Cardiac septum (tissue), 1 donor: ENCODE data around the gene SNUPN. TPM values are rescaled to one million over a fixed set of nuclear protein-coding genes. Genes with fewer than 3 reads are reported as not detected.
A peak's percentile ranks its signal among the peaks of the same experiment; 100 is the strongest.

Experiments used
- DNase-seq: peaks from one replicate; pipeline ENCODE4 v3.0.0-alpha.2; 2020; ENCODE audit warnings: low spot score
- intact Hi-C: fragments of 100-400 bp; cut with DNase I; formaldehyde crosslinking; loops from one replicate; pipeline ENCODE4 v1.14.0; 2022
- total RNA-seq: library from RNA; stranded (reverse); fragmentation: NEBNext Ultra II Directional; extraction: Animal tissue kit (Norgen Biotek cat#: 25700); gene quantifications from one replicate; pipeline ENCODE4 v1.2.1, GENCODE V29; 2021
- donor health status: DM: no; HTN: no; CAD: no.

Gene SNUPN
- total RNA-seq, 1 donor from 2014 or later = 13.6 TPM

DNA sequence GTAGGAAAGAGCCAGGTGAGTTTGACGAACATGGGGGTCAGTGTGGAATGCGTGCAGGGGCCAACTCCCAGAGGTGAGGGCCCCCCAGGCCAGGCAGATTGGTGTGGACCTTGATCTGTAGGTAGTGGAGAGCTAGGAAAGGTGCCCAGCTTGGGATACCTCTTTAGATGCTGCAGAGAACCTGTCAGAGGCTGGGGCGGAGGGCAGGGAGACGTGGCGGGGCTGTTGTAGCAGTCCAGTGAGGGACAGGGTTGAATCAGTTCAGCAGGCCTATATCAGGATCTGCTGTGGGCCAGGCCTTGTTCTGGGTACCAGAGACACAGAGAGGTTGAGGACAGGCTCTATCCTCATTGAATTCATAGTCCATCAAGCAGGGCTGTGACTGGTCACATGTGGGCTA is 30.8 kb upstream of the SNUPN start:
- intact Hi-C loops = no loop called here
- DNase-seq = peak; percentile 53

DNA sequence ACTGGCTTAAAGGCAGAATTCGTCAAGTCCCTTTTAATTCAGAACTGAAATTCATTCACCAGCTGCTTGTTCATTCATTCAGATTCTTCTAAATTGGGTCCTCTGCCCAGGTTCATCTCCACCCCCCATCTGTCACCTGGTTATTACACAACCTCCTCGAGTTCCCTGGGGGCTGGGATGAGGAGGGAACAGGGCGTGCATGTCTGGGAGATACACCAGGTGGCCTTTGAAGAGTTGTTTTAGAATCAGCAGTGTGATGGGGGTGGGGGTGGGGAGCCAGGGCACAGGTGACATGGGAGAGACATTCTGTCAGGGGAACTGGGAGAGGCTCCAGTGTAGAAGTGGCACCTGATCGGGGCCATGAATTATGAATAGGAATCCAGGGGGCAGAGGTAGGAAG is 30.4 kb upstream of the SNUPN start:
- intact Hi-C loops = no loop called here
- no peak for DNase-seq

DNA sequence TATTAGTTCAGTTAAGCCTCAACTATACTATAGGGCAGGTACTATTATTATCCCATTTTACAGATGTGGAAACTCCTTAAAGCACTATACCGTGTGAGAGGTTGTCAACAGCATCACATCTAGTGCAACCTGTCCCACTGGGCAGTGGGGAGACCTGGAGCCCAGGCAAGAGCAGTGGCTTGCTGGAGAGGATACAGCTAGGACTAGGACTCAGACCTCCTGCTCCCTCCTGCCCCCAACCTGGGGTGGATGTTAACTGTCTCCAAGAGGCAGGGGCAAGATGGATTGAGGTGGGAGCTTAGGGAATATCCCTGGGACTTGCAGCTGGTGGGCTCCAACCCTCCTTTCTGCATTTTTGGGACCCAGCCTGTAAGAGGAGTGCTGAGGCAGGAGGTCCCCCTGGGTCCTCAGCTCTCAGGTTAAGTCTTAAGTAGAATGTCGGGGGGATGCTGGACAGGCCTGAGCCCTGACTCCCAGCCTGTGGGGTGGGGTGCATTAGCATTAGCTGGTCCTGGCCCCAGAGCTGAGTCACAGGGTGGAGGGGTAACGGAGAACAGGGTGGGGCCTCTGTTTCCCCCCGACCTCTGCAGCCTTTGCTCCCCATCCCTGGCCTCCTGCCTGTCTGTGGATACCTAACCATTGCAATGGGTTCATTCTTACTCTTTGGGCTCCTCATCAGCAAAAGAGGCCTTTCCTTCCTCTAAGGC is 28.8 kb upstream of the SNUPN start:
- intact Hi-C loops = no loop called here
- DNase-seq = no peak

DNA sequence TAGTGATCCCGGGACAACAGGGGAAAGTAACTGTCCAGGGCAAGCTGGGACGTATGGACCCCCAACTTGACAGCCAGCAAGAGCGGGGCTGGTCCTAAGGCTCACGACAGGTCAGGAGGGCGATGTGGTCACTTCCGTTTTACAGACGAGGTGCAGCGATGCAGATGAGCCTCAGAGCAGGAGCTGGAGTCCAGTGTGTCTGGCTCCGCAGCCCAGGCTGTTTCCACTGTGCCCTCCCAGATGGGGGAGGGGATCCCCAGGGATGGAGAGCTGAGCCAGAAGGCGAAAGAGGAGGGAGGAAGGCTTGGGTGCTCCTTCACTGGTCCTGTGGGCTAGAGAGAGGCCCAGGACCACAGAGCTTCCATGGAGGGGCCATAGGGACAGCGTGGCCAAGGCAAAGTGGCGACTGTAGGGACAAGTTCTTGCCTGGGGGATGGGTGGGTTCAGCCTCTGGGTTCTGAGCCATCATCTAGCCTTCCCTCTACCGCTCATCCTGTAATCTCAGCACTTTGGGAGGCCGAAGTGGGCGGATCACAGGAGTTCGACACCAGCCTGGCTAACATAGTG is 27.9 kb upstream of the SNUPN start:
- intact Hi-C loops = no loop called here
- DNase-seq = no peak

DNA sequence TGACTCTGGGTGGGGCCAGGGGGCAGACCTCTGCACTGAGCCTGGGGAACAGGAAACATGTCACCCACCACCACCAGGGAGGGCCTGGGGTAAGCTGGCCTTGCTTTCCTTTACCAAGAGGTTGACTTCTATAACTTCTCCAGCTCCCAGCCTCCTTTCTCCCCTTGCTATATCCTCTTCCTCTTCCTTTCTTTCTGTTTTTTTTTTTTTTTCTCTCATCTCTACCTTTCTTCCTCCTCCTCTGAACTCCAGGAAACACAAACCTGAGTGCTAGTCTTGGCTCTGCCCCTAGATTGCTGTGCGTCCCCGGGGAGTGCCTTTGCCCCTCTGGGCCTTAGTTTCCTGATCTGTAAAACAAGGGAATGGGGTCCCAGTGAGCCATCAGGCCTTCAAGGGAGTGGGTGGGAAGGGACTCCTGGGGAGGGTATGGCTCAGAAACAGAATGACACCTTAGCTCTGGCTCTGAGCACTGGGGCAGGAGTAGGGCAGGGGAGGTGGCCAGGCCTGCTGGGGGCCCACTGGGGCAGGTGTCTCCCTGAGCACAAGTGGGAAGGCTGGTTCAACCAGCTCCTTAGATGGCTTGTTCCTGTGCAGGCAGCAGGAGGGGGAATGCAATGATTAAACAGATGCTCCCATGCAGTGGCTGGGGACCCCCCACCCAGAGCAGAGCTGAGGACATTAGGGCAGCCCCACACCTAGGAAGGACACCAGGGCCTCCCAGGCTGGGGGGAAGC is 26.5 kb upstream of the SNUPN start:
- intact Hi-C loops = no loop called here
- no peak for DNase-seq

DNA sequence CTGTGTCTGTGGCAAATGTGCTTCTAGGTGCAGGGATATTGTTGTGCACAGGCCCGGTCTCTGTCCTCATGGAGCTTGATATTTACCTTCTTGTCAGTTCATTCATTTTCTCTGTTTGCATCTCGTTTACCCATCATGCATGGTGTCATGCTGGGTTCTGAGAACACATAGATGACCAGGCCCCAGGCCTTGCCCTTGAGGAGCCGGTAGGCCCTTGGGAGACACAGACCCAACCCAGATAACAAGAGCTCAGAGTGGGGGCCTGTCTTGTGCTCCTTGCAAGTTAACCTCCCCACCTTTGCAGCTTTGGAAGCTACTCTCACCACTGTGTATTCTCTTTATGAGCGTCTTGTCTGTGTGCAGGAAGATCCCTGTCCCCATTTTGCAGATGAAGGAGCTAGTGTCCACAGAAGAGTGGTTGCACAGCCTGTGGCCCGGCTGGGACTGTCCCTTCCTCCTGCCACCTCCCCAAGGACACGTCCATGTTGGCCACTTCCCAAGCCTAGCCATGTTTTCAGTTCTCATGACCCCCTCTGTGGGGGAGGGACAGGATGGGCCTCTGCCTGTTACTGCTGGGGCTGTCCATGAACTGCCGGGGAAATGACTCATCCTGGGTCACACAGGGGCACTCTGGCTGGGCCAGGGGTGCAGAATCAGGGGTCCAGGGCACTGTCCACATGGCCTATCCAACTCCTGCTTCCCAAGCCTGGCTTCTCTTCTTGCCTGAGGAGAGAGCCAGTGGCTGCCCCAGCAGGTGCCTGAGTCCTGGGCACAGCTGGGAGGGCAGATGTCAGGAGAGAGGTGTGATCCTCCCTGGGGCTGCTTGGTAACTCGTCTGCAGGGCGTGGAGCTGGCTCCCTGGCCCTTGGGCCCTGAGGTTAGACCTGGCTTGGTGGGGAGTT is 25.6 kb upstream of the SNUPN start:
- intact Hi-C loops = no loop called here
- no peak for DNase-seq

DNA sequence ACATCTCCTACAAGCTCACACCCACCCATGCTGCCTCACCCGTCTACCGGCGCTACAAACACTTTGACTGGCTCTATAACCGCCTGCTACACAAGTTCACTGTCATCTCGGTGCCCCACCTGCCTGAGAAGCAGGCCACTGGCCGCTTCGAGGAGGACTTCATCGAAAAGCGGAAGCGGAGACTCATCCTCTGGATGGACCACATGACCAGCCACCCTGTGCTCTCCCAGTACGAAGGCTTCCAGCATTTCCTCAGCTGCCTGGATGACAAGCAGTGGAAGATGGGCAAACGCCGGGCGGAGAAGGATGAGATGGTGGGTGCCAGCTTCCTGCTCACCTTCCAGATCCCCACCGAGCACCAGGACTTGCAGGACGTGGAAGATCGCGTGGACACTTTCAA is 24.3 kb upstream of the SNUPN start:
- DNase-seq = no peak
- intact Hi-C loops = loop anchor here (5.0 kb wide), 1 partner anchor 198 kb away; the partner anchor contains the start of gene SIN3A

DNA sequence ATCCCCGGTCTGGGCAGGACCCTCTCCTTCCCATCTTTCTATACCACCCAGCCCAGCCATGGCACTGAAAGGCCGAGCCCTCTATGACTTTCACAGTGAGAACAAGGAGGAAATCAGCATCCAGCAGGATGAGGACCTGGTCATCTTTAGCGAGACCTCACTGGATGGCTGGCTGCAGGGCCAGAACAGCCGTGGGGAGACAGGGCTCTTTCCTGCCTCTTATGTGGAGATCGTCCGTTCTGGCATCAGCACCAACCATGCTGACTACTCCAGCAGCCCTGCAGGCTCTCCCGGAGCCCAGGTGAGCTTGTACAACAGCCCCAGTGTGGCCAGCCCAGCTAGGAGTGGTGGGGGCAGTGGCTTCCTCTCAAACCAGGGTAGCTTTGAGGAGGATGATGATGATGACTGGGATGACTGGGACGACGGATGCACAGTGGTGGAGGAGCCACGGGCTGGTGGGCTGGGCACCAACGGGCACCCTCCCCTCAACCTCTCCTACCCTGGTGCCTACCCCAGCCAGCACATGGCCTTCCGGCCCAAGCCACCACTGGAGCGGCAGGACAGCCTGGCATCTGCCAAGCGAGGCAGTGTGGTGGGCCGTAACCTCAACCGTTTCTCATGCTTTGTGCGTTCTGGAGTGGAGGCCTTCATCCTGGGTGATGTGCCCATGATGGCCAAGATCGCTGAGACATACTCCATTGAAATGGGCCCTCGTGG is 23.7 kb upstream of the SNUPN start:
- DNase-seq = no peak
- intact Hi-C loops = loop anchor here (5.0 kb wide), 1 partner anchor 197 kb away; the partner anchor contains the start of gene SIN3A

DNA sequence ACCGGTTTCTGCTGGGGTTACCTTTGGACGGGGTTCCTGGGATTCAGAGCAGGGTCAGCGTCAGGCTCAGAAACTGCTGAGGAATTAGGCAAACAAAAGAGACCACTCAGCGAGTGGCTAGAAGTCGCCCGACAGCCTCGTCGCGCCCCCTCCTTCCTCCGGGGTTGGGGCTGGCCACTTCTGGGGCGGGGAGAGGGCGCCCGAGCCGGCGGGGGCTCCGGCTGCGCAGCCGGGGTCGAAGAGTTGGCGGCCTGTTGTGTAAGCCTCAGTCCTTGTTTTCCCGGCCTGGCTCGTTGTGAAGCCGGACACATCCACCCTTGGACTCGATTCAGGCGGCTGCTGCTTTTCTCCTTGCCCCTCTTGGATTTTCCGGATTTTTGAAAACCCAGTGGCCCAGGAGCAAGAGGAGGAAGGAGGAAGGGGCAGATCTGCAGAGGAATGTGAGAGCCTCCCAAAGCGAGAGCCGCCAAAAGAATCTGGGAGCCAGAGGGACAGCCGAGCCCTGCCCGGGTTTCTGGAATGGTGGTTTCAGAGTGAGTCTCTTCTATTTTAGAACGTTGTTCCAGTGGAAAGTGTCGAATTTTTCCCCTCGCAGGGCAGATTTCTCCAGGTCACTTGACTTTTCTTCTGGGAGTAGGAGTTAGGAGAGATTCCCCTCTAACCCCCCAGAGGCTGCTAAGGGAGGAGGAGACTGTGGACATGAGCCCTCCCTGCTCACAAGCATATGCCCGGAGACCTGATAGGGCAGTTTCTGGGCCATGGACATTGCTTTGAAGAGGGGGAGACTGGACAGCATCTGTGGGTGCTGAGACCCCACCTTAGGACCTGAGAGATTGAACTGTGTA is 22.9 kb upstream of the SNUPN start:
- intact Hi-C loops = loop anchor here (5.0 kb wide), 1 partner anchor 196 kb away; the partner anchor contains the start of gene SIN3A
- no peak for DNase-seq

DNA sequence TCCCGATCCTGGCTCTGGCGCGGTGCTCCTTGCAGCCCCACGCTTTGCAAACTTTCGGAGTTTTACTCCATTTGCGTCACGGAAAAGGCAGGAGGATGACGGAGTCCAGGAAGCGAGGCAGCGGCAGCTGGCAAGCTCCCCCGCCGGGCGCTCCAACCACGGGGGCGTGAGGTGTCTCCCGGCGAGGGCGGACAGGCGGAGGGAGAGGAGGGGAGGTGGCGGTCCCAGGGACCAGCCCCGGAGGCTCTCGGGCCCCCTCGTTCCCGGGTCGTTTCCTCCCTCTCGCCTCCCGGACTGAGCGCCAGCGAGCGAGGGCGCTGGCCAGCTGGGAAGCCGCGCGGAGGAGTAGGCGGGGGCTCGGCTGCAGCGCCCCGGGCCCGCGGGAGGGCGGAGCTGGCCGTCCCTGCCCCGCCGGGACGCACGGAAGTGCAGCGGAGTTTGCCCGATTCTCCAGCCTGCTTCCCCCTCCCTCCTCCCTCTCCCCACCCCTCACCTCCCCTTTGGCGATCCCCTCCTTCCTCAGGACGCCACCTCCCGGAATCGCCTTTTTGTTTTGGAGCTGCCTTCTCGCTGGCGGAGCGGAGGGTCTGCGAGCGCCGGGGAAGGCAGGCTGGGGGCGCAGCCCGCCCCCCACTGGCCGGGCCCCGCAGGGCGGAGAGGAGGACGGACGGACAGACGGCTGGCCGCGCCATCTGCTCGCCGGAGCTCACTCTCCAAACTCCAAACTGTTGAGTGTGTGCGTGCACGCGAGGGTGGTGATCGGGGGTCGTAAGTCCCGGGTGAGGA is 22.0 kb upstream of the SNUPN start, which contains the start of gene SNX33:
Gene SNX33 (plus strand): TSS at position 543 of the 786 bp plus-strand sequence. CDS start 1,191 bp downstream, outside the sequence.
- DNase-seq = peak; percentile 90
- intact Hi-C loops = loop anchor here (5.0 kb wide), 1 partner anchor 195 kb away; the partner anchor contains the start of gene SIN3A

DNA sequence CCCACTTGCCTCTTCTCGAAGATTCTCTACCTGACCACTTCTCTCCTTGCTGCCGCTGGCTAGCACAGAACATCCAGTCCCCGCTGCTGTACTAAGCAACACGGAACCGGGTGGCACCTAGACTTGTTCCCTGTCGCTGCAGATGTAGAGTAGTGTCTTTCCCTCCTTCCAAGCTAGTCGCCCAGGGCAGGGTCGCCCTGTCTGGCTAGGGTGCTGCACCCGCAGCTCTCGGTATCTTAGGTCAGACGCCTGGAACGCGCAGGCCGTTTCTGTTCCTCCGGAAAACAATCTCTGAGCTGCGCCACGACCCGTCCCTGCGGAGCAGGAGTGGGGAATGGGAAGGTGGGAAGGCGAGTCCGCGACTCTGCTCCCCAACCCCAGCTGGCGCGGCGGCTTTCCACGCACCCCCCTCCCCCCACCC is 21.4 kb upstream of the SNUPN start:
- no peak for DNase-seq
- intact Hi-C loops = loop anchor here (5.0 kb wide), 1 partner anchor 195 kb away; the partner anchor contains the start of gene SIN3A

DNA sequence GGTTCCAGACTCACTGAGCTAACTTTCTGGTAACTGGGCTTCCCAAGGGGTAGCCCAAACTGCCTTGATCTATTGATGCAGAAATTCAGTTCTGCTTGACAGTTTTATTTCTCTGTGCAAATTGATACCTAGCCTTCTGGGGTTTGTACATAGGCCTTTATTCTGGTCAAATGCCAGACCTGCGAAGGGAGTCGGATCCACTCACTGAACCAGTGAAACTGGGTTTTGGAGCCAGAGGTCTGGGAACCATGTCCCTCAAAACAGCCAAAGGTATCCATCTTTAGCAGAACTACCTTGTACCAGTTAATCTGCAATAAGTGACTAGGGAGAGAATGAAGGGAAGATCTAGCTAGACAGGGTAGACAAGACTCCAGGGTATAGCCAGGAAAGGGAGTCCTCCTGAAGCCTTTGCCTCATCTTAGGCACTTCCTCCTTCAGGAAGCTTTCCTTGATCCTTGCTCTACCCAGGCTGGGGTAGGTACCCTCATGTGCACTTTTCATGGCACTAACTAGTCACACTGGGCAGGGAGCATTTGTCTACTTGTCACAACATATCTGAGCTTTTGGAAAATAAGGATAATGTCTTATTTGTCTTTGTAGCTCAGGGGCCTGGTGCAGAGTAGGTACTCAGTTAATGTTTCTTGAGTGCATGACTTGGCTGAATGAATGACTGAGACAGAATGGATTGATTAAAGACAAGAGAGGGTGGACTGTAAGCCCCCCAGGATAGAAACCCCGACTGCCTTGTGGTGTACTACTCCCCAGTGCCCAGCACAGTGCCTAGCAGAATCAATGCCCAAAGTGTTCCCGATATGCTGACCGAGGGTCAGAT is 20.8 kb upstream of the SNUPN start:
- DNase-seq = no peak
- intact Hi-C loops = loop anchor here (5.0 kb wide), 1 partner anchor 194 kb away; the partner anchor contains the start of gene SIN3A

DNA sequence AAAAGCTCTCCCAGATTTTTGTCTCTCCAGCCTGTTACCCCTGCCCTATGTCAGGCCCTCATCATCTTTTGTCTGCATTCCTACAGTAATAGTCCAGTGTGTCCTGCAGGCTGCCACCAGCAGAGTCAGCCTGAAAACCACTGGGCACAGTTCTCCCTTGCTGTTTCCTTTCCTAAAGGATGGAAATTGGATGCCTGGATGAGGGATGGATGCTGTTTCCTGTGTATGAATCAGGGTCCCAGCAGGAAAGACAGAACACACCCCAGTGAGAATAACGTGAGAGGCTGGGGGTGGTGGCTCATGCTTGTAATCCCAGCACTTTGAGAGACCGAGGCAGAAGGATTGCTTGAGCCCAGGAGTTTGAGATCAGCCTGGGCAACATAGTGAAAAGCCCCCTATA is 18.9 kb upstream of the SNUPN start:
- intact Hi-C loops = no loop called here
- DNase-seq = no peak

DNA sequence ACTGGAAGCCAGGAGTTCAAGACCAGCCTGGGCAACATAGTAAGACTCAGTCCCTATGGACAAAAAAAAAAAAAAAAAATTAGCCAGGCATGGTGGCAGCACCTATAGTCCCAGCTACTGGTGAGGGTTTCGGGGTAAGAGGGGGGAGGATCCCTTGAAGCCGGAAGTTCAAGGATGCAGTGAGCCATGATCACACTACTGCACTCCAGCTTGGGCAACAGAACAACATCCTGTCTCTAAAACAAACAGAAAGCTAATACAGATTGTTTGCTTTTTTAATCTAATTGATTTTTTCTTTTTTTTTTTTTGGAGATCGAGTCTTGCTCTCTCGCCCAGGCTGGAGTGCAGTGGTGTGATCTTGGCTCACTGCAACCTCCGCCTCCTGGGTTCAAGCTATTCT is 16.1 kb upstream of the SNUPN start:
- DNase-seq = no peak
- intact Hi-C loops = no loop called here

DNA sequence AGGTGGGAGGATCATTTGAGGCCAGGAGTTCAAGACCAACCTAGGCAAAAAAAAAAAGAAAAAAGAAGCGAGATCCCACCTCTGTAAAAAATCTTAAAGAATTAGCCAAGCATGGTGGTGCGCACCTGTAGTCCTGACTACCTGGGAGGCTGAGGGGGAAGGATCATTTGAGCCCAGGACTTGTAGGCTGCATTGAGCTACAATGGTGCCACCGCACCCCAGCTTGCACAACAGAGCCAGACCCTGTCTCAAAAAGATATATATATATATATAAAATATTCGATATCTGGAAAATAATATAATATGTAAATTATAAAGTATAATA is 15.6 kb upstream of the SNUPN start:
- DNase-seq = no peak
- intact Hi-C loops = no loop called here

DNA sequence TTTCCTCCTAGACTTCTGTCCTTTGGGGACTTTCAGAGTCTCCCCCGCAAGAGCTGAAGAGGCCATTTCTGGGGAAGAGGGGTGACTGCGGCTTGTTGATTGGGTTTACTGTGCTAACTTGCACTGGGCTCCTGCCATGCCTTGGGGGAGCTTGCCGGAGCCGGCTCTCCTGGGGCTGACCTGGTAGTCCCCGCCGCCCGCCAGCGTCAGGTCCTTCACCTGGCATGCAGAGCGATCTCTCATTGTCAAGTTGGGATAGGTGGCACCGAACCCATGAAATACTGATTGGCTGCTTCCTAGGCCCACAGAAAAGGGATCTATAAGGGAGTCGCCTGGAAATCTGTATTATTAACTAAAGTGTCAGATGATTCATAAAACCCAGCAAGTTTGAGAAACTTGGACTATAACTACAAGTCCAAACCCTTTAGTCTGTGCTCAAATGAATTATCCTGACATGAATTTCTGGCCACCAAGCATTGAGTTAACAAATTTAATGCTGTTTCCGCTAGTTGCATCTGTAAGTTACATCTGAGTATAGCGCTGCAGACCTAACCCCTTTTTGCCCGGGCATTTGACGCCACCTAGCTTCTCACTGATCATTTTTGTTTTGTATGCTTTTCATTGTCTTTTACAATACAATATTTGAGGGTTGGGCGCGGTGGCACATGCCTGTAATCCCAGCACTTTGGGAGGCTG is 15.1 kb upstream of the SNUPN start:
- intact Hi-C loops = loop anchor here (1.0 kb wide), 1 partner anchor 15 kb away; the partner anchor contains the start of gene SNUPN
- DNase-seq = no peak
